ENCODE measurements around the gene SIN3B.

DNA sequence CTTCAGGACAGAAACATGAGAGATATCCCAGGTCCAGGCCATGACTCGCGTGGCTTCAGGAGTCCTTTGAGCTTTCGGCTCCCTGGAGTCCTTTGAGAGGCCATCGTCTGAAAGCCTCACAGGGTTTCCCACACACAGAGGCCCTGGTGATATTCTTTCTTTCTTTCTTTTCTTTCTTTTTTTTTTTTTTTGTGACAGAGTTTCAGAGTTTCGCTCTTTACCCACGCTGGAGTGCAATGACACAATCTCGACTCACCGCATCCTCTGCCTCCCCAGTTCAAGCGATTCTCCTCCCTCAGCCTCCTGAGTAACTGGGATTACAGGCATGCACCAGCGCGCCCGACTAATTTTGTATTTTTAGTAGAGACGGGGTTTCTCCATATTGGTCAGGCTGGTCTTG is 5.5 kb downstream of the SIN3B start:
- no peak for TF ChIP-seq EZH2 (IDR thresholded peaks at IDR 0.05; ENCODE audit: insufficient read depth, poor library complexity, severe bottlenecking)
- TF ChIP-seq EZH2phosphoT487 (IDR thresholded peaks at IDR 0.05; ENCODE audit: insufficient read depth, low read depth) = no peak

All from GM23248 (cell line).